NCI-H345 (cell line): ENCODE data around the gene ARL2BP.
"Not testable (repeated sequence)": the region's sequence is repeated elsewhere in the genome, so short reads cannot be mapped to it uniquely, and the experiment has no call there.

ENCODE experiments used
- DNase-seq: peaks from one replicate; lab custom pipeline; 2025; lab: John Stamatoyannopoulos, UW

The ARL2BP gene

DNA sequence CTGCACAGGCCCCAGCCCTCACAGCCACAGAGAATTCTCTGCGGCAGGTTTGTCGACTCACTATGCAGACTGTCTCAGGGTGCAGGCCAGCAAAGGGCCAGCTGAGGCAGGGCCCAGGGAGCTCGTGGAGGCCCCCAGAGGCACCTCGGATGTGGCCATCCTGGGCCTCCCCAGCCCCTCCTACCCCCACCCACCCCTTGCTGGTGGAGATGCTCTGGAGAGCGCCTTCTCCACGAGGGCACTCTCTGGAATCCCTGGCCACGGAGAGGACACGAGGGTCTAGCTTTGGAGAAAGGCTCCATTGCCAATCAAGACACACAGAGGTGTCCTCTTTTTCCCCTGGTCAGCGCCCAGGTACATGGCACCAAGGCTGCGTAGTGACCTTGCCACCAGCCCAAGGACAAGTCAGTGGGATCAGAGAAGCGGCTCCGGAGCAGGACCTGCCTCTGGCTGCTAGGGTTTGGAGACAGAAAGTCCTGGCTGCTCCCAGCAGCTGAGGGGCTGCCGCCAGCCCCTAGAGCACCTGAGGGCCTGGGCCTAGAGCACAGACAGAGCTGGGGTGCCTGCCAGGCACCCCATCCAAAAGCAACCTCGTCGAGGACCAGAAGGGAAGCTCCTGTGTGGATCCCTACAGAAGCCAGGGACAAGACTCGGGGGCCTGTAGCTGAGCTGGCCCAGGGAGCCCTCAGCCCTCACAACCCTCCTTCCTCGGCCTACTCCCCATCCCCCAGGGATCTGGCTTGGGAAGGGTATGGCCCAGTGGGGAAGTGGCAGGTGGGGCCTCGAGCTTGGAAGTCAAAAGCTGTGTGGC lies 18.7 kb downstream of the ARL2BP start:
- no peak for DNase-seq

DNA sequence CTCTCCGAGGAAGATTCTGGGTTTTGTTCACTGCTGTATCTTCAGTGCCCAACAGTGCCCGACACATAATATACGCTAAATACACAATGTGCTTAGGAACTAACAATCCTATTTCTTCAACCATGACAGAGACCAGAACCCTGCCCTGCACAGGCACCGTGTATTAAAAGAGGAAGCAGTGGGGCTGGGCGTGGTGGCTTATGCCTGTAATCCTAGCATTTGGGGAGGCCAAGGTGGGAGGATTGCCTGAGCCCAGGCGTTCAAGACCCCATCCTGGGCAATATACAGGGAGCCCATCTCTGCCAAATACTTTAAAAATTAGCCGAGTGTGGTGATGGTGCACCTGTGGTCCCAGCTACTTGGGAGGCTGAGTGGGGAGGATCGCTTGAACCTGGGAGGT lies 19.3 kb downstream of the ARL2BP start:
- no peak for DNase-seq

DNA sequence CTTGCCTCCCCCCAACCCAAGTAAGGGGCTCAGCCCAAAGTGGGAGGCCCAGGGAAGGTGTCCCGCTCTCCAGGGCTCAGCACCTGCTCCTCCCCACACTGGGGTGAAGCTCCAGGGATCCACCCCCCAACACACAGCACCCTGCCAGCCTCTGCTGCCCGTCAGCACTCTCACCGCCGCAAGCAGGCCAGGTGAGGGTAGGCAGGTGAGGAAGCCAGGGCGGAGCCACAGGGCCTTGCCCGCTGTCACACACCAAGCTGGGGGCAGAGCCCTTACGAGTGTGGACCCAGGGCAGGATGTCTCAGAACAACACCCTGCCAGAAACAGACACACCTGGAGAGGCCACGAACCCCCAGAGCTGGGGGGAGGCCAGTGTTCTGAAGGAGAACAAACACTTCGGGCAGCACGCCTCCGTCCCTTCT lies 19.9 kb downstream of the ARL2BP start:
- no peak for DNase-seq

DNA sequence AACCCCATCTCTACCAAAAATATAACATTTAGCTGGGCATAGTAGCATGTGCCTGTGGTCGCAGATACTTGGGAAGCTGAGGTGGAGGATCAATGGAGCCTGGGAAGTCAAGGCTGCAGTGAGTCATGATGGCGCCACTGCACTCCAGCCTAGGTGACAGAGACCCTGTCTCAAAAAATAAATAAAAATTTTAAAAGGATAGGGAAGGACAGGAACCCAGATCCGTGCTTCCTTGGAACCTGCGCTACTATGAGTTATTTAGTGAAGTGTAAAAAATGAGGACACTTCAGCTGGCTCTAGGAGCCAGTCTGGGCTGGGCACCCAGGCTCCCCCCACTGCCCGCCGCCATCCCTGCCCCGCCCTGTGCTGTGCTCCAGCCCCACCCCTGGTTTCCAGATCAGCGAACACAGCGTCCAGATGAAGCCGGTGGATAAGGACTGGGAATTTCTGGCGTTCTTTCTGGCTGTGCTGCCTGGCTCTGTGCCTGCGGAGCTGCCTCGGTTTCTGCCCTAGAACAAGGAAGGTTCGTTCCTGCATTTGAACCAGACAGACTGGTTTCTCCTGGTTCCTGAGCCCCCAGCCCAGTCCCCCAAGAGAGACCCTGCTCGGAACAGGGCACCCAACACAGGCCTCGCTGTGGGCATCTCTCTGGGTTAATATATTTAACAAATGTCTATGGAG lies 20.9 kb downstream of the ARL2BP start:
- DNase-seq: no peak

DNA sequence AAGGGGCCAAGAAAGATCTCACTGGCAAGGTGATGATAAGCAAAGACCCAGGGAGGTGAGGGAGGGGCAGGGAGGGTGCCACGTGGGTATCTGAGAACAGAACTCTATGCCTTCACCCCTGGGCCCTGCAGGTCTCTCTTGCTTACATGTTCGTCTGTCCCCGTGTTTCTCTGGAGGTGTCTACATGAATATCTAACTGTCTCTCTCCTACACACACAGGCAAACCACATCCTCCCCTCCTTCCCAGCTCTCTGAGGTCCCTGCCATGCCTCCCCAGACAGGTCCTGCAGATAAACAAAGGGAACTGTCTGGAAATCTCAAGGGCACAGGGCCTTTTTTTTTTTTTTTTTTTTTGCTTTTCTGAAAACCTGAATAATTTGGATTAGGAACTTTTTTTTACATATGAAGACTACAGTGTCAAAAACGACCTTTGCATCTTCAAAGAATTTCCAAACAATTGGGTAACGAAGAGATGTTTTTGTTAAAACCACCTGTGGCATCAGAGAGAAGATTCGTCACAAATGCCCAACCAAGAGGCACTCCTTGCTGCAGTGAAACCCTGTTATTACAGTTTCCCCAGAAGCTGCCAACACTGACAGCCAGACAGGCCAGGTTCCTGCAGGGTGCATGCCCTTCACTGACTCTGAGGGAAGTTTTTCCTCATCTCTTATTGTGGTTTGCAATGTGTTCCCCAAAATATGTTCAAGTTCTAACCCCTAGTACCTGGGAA lies 21.6 kb downstream of the ARL2BP start:
- DNase-seq: no peak

DNA sequence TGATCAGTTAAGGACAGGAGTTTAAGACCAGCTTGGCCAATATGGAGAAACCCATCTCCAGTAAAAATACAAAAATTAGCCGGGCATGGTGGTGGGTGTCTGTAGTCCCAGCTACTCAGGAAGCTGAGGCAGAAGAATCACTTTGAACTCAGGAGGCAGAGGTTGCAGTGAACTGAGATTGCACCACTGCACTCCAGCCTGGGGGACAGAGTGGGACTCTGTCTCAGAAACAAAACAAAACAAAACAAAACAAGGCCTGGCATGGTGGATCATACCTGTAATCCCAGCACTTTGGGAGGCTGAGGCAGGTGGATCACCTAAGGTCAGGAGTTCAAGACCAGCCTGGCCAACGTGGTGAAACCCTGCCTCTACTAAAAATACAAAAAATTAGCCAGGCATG lies 22.3 kb downstream of the ARL2BP start:
- not testable (repeated sequence) for DNase-seq

DNA sequence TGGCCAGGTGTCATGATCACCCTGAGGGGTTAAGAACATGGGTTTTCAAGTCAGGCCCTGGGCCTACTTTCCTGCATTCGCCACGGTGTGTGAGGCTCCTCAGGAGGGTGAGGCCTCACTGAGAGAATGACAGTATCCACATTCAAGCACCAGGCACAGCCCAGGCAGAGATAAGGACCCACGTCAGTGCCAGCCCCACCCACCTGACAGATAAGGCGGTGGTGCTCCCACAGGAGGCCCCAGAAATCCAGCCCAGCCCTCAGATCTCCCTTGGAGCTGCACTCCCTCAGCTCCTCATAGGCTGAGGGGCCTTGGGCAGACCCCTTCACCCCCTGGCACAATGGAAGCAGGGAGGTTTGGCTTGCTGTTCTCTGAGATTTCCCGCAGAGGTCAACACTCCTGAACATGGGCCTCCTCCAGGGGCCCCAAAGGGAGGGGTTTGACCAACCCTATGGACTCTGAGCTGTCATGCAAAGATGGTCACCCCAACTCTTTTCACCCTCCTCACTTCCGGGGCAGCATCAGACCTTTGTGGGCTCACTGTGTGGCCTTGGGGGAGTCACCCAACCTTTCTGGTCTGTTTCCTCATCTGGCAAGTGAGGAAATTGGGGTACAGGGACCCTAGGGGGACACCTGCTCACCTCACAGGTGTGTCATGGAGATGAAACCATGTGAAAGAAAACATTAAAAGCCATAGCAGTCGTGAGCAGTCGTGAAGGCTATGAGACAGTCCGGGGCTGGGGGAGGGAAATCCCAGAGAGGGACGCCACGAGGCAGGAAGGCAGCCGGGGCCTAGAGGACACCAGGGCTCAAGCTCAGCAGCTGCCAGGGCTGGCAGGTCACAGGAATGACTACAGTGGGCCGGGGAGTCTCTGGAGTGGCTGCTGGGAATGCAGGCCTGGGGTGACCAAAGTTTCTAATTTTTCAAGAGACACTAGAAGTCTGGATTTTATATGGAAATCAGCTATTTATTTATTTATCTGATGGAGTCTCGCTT lies 24.0 kb downstream of the ARL2BP start:
- DNase-seq: no peak

DNA sequence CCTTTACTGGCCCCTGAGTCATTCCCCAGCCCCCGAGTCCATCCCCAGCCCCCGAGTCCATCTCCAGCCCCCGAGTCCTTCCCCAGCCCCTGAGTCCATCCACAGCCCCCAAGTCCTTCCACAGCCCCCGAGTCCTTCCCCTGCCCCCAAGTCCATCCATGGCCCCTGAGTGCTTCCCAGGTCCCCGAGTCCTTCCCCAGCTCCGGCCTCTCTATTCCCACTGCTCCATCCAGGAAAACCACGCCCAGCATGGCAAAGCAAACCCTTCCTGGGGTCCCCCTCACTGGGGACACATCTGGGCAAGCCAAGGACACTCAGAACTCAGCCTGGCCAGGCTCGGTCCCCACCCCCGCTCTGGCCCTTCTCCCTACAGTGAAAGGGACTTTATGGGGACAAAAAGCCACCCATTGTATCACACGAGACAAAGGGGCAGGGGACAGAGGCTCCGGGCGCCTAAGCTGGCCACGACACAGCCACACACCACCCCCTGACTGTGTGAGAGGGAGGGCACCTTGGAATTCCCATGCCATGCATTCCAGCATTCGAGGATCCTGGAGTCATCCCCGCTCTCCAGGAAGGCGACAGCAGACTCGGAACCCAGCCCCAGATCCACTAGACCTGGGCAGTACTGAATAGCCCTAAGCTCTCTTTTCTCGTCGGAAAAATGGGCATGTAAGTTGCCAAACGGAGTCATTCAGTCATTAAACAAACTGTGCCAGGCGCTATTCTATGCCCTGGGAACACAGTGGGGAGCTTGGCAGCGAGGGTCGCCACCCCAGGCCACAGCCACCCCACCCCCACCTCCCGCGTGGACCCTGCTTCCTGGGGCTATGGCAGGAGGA lies 25.4 kb downstream of the ARL2BP start:
- no peak for DNase-seq

DNA sequence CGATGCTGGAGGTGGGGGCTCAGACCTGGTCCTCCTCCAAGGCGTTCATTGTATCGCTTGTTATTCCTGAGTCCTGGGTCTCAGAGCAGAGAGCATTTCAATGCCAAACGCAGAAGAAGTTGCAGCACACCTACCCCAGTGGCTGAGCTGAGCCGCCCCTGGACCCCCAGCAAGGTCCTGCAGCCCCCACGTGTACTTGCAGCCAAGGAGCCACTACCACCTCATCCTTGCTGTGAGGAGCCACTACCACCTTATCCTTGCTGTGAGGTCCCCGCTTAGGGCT lies 25.9 kb downstream of the ARL2BP start:
- DNase-seq: no peak

DNA sequence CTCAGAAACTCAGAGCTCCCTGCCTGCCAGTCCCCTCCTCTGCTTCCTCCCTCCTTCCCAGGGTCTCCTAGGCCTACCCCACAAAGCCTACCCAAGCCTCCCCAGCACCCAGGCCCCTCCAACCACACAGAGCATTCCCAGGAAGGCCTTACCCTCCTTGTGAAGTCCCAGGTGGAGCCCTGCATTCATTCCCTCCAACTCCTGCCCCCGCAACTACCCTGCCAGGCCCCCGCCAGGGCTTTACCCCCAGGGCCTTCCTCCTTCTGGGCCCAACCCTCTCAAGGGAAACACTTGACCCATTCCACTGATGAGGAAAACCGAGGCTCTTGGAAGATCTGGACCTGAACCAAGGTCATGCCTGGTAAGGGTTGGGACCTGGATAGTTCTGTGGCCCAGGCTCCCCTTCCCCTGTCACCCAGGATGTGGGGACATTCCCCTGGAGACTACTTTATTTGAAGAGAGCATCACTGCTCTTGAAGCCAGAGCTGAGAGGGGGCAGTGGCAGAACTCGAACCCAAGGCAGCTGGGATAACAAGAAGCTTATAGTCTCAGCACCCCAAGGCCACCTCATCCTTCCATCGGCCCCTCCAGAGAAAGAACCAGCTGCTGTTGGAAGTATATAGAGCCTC lies 26.9 kb downstream of the ARL2BP start:
- no peak for DNase-seq

DNA sequence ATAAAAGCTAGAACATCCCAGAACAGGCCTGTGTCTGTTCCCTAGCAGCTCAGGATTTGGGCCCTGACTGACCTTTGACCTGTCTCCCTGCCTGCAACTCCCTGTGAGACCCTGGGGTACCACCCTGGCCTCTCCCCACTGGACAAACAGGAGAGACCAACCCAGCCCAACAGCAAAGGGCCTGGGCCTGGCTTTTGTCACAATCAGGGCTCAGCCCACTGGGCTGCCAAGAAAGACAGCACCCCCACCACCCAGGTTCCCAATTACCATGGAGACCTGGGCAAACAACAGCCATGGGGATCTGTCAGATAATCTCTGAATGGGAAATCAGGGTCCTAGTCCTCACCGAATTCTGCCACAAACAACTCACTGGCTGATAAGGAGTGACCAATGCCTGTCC lies 28.3 kb downstream of the ARL2BP start:
- DNase-seq: no peak

DNA sequence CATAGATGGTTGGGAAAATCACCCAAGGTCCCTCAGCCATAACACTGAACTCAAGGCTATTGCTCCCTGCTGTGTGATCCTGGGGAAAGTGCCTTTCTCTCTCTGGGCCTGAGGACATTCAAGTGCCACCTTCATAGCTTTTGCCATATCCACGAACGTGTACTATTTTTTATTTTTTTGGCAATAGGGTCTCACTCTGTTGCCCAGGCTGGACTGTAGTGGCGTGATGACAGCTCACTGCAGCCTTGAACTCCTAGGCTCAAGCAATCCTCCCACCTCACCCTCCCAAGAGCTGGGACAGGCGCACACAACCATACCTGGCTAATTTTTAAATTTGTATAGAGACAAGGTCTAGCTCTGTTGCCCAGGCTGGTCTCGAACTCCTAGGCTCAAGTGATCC lies 28.8 kb downstream of the ARL2BP start:
- no peak for DNase-seq

DNA sequence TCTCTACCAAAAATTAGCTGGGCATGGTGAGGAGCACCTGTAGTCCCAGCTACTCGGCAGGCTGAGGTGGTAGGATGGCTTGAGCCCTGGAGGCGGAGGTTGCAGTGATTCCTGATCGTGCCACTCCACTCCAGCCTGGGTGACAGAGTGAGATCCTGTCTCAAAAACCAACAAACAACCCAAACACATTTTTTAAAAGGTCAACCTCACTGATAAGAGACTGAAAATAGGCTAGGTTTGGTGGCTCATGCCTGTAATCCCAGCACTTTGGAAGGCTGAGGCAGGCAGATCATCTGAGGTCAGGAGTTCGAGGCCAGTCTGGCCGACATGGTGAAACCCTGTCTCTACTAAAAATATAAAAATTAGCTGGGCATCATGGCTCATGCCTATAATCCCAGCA lies 30.9 kb downstream of the ARL2BP start:
- not testable (repeated sequence) for DNase-seq

DNA sequence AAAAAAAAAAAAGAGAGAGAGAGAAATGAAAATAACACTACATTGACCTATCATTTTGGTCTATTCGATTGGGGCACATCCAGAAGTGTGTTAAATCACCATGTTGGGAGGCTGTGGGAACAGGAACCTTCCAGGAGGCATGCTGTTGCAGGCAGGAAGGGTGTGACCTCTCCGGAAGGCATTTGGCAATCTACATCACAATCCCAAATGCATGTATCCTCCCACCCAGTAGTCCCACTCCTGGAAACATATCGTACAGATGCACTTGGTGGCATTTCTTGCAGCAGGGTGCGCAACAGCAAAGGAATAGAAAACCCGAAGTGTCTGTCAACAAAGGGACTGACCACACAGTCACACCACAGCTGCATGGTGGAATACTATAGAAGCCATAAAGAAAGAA lies 31.5 kb downstream of the ARL2BP start:
- no peak for DNase-seq

DNA sequence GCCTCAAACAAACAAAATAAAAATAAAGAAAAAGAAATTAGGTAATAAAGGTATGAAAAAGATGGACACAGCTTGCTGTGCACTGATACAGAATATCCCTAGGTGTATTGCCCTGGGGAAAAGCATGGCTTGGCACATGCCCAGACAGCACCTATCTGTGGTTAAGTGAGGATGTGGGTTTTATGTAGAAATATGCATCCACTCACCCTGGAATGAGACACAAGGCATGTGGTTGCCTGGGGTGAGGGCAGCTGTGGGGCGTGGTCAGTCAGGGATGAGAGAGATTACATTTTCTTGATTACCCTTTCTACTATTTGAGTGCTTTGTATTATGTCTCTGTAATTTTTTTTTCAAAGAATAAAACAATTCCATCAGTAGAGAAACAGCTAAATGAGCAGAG lies 32.5 kb downstream of the ARL2BP start:
- no peak for DNase-seq

DNA sequence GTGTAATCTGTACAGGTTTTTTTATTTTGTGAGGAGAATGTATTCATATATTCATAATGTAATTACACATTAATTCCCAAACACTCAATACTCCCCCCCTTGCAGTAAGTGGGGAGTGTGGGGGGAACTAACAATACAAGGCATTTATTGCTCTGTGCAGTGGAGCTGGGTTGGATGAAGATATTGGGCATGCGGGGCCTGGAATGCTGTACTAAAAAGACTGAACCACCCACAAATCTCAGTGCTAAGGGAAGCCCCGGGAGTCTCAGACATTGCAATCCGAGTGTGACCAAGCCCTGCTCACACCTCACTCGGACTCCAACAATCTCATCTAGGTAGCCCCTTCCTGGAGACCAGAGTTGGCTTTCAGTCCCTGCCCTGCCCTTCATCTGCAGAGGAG lies 33.4 kb downstream of the ARL2BP start:
- DNase-seq: no peak

DNA sequence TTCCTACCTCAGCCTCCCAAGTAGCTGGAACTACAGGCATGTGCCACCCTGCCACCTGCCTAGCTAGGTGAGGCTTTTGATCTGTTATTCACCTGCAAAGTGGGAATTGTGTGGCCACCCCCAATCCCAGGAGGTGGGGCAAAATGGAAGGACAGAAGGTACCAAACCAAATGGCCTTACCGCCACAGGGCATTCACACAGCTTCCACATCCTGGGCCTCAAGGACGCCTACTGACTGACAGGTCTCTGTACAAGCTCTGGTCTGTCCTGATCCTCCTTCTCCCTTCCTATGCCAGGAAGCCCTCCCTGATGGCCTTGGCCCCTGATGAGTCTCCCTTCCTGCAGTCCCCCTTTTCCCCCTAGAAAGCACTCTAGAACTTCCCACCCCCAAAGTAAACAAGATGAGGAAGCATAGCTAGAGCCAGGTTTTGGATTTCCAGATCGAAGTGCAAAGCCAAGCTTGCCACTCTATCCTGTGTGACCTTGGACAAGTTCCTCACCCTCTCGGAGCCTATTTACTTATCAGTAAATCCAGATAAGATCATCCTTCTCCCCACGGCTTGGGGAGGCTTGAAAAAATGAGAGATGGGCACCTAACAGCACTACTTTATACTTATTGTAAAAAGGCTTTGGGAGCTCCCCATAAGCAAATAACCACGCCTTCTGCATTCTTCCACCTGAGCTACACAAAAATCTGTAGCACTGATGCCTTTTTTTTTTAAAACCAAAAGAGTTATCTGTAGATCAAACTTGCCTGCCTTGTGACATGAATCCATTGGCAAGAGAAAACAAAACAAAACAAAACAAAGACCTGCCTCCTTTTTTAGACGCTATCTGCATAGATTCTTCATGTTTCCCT lies 35.0 kb downstream of the ARL2BP start:
- DNase-seq: no peak

DNA sequence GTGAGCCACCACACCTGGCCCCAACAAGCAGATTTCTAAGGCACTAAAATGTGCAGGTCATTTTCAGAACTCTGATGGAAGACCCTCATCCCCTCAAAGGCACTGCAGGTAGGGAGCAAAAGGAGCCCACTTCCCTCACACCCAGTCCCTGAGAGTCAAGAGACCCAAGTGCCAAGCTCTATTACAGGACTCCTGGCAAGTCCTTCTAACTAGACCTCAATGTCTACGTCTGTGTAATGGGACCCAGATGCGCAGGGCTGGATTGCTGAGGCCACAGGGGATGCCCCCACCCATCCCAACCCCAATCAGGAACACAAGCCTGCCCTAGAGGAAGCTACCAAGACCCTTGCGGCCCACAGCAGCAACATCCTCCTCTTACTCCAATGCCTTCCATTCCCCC lies 36.7 kb downstream of the ARL2BP start:
- DNase-seq: no peak

DNA sequence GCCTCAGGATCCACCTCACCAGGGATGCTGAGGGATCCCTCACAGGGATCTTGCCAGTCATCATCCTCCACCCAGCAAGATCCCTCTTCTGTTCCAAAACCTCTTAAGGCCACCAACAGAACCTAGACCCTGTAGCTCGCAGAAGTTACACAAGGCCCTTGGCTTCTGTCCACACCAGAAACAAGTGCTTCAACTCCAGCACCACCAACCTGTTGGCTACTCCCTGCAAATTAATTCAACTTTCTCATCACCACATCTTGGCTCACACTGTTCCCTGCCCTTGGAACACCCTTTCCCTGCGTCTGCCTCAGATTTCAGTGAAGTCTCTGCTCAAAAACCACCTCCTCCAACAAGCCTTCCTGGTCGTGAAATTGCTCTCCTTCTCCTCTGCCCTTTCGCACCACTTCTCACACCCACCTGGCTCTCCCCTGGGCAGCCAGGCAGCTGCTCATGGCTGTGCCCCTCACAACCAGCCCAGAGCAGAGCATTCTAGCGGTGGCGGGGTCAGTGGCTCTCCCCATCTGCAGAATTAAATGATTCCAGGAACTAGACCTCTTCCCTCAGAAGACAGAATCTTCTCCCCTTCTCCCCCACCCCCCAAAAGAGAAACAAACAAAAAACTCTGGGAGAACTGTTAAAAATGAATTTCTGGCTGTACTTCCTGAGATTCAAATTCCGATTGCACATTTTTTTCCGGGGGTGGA lies 37.6 kb downstream of the ARL2BP start:
- no peak for DNase-seq
